Umbilical cord (tissue), 2 donors: ENCODE data around the gene KRT36. TPM values are rescaled to one million over a fixed set of nuclear protein-coding genes. Genes with fewer than 3 reads are reported as not detected.

Source experiments
- DNase-seq: peaks from one replicate; pipeline ENCODE4 v3.0.0-alpha.2; 2015; ENCODE audit warnings: low spot score
- total RNA-seq: library from RNA; depleted of rRNA; stranded (reverse); fragments of >200 nt; gene quantifications from one replicate; pipeline ENCODE4 v1.2.3, GENCODE V29; 2014; ENCODE audit warnings: low replicate concordance; ENCODE audit not compliant: insufficient read depth

KRT36 gene
- total RNA-seq: 1.9 TPM

- DNase-seq: no peak
Measured at GRCh38 chr17:41489531-41489930, at the start of gene KRT36. Gene KRT36, minus strand, starts transcription at chr17:41489910. Its CDS starts 46 bp downstream, at chr17:41489864.

GRCh38 chr17:41539071-41539492 is 49.4 kb upstream of the KRT36 start:
- peak; percentile 62 for DNase-seq

- peak; percentile 74 for DNase-seq
Measured at GRCh38 chr17:41538565-41538991, 48.9 kb upstream of the KRT36 start.

GRCh38 chr17:41537990-41538389 is 48.3 kb upstream of the KRT36 start:
- DNase-seq: no peak

- no peak for DNase-seq
Measured at GRCh38 chr17:41537614-41537954, 47.9 kb upstream of the KRT36 start.

GRCh38 chr17:41536741-41537613 is 47.3 kb upstream of the KRT36 start:
- DNase-seq: no peak

- DNase-seq: peak; percentile 51
Measured at GRCh38 chr17:41535764-41536481, 46.2 kb upstream of the KRT36 start.

- DNase-seq: no peak
Measured at GRCh38 chr17:41534899-41535546, 45.3 kb upstream of the KRT36 start.

- no peak for DNase-seq
Measured at GRCh38 chr17:41533613-41534012, 43.9 kb upstream of the KRT36 start.

- DNase-seq: no peak
Measured at GRCh38 chr17:41532947-41533570, 43.3 kb upstream of the KRT36 start.

GRCh38 chr17:41531993-41532392 is 42.3 kb upstream of the KRT36 start:
- DNase-seq: no peak

- DNase-seq: peak; percentile 95
Measured at GRCh38 chr17:41530062-41531048, 40.6 kb upstream of the KRT36 start.

- no peak for DNase-seq
Measured at GRCh38 chr17:41529491-41529915, 39.8 kb upstream of the KRT36 start.

- DNase-seq: no peak
Measured at GRCh38 chr17:41528959-41529353, 39.2 kb upstream of the KRT36 start.

GRCh38 chr17:41527063-41528023 is 37.6 kb upstream of the KRT36 start:
- peak; percentile 73 for DNase-seq

- DNase-seq: no peak
Measured at GRCh38 chr17:41524261-41524660, 34.6 kb upstream of the KRT36 start.

- no peak for DNase-seq
Measured at GRCh38 chr17:41523787-41524186, 34.1 kb upstream of the KRT36 start.

GRCh38 chr17:41523225-41523593 is 33.5 kb upstream of the KRT36 start:
- DNase-seq: no peak
